Measurements from ENCODE around the gene C16orf54. TPM values are rescaled to one million over a fixed set of nuclear protein-coding genes. Genes with fewer than 3 reads are reported as not detected.
"Not testable (repeated sequence)": the region's sequence is repeated elsewhere in the genome, so short reads cannot be mapped to it uniquely, and the experiment has no call there.

The C16orf54 gene
- polyA plus RNA-seq, 2 donors = 0.33 to 0.55 TPM

GRCh38 chr16:29714972-29715371 is 30.8 kb downstream of the C16orf54 start:
- Histone ChIP-seq H3K27me3 (ENCODE audit: control insufficient read depth in 1 of 2, insufficient read depth in 2 of 2, low read length in 2 of 2) (no peaks in the 10 kb centered on the region), H3K36me3 (ENCODE audit: control insufficient read depth in 2 of 2, insufficient read depth in 2 of 2, low read length in 1 of 2) (no peaks in the 10 kb centered on the region), H3K4me1 (ENCODE audit: control insufficient read depth in 2 of 2, insufficient read depth in 2 of 2, low read length in 1 of 2) (no peaks in the 10 kb centered on the region), H3K4me3 (ENCODE audit: low read depth in 1 of 2, low read length in 2 of 2) (no peak overlapping the region), H3K27ac (ENCODE audit: low read depth in 2 of 2, low read length in 1 of 2) (no peak overlapping the region), H3K9me3 (ENCODE audit: control insufficient read depth in 2 of 2, insufficient read depth in 1 of 2, low read depth in 1 of 2, low read length in 1 of 2) (no peaks in the 10 kb centered on the region)
- WGBS, 2 donors = 23 to 37% methylated on average over 1 of the region's 1 CpG

GRCh38 chr16:29714396-29714795 is 31.4 kb downstream of the C16orf54 start:
- no peaks in the 10 kb centered on the region for H3K36me3 ChIP-seq (ENCODE audit: control insufficient read depth in 2 of 2, insufficient read depth in 2 of 2, low read length in 1 of 2)
- H3K27me3 ChIP-seq (ENCODE audit: control insufficient read depth in 1 of 2, insufficient read depth in 2 of 2, low read length in 2 of 2) = no peaks in the 10 kb centered on the region
- no peaks in the 10 kb centered on the region for H3K9me3 ChIP-seq (ENCODE audit: control insufficient read depth in 2 of 2, insufficient read depth in 1 of 2, low read depth in 1 of 2, low read length in 1 of 2)
- no peaks in the 10 kb centered on the region for H3K4me1 ChIP-seq (ENCODE audit: control insufficient read depth in 2 of 2, insufficient read depth in 2 of 2, low read length in 1 of 2)
- 76 to 88% methylated on average over 2 of the region's 2 CpGs for WGBS, 2 donors
- H3K4me3 ChIP-seq (ENCODE audit: low read depth in 1 of 2, low read length in 2 of 2) = no peak overlapping the region
- no peak overlapping the region for H3K27ac ChIP-seq (ENCODE audit: low read depth in 2 of 2, low read length in 1 of 2)

- H3K9me3 ChIP-seq (ENCODE audit: control insufficient read depth in 2 of 2, insufficient read depth in 1 of 2, low read depth in 1 of 2, low read length in 1 of 2) = no peaks in the 10 kb centered on the region
- H3K27ac ChIP-seq (ENCODE audit: low read depth in 2 of 2, low read length in 1 of 2) = no peak overlapping the region
- H3K36me3 ChIP-seq (ENCODE audit: control insufficient read depth in 2 of 2, insufficient read depth in 2 of 2, low read length in 1 of 2) = no peaks in the 10 kb centered on the region
- no peaks in the 10 kb centered on the region for H3K4me1 ChIP-seq (ENCODE audit: control insufficient read depth in 2 of 2, insufficient read depth in 2 of 2, low read length in 1 of 2)
- H3K4me3 ChIP-seq (ENCODE audit: low read depth in 1 of 2, low read length in 2 of 2) = no peak overlapping the region
- H3K27me3 ChIP-seq (ENCODE audit: control insufficient read depth in 1 of 2, insufficient read depth in 2 of 2, low read length in 2 of 2) = no peaks in the 10 kb centered on the region
- WGBS, 2 donors = 71 to 74% methylated on average over 4 of the region's 4 CpGs
Observed at GRCh38 chr16:29712809-29713208, 33.0 kb downstream of the C16orf54 start.

GRCh38 chr16:29710227-29711219 is 35.3 kb downstream of the C16orf54 start:
- Histone ChIP-seq H3K4me1 (ENCODE audit: control insufficient read depth in 2 of 2, insufficient read depth in 2 of 2, low read length in 1 of 2) (no peaks in the 10 kb centered on the region), H3K9me3 (ENCODE audit: control insufficient read depth in 2 of 2, insufficient read depth in 1 of 2, low read depth in 1 of 2, low read length in 1 of 2) (no peaks in the 10 kb centered on the region), H3K4me3 (ENCODE audit: low read depth in 1 of 2, low read length in 2 of 2) (no peak overlapping the region), H3K27ac (ENCODE audit: low read depth in 2 of 2, low read length in 1 of 2) (no peak overlapping the region), H3K27me3 (ENCODE audit: control insufficient read depth in 1 of 2, insufficient read depth in 2 of 2, low read length in 2 of 2) (no peaks in the 10 kb centered on the region), H3K36me3 (ENCODE audit: control insufficient read depth in 2 of 2, insufficient read depth in 2 of 2, low read length in 1 of 2) (no peaks in the 10 kb centered on the region)
- 47 to 48% methylated on average over 17 of the region's 17 CpGs for WGBS, 2 donors

GRCh38 chr16:29709657-29710056 is 36.1 kb downstream of the C16orf54 start:
- H3K4me1 ChIP-seq (ENCODE audit: control insufficient read depth in 2 of 2, insufficient read depth in 2 of 2, low read length in 1 of 2); H3K9me3 ChIP-seq (ENCODE audit: control insufficient read depth in 2 of 2, insufficient read depth in 1 of 2, low read depth in 1 of 2, low read length in 1 of 2); H3K4me3 ChIP-seq (ENCODE audit: low read depth in 1 of 2, low read length in 2 of 2); H3K27me3 ChIP-seq (ENCODE audit: control insufficient read depth in 1 of 2, insufficient read depth in 2 of 2, low read length in 2 of 2); H3K27ac ChIP-seq (ENCODE audit: low read depth in 2 of 2, low read length in 1 of 2); H3K36me3 ChIP-seq (ENCODE audit: control insufficient read depth in 2 of 2, insufficient read depth in 2 of 2, low read length in 1 of 2): not testable (repeated sequence)
- WGBS, 2 donors = 63 to 69% methylated on average over 6 of the region's 6 CpGs

DNA sequence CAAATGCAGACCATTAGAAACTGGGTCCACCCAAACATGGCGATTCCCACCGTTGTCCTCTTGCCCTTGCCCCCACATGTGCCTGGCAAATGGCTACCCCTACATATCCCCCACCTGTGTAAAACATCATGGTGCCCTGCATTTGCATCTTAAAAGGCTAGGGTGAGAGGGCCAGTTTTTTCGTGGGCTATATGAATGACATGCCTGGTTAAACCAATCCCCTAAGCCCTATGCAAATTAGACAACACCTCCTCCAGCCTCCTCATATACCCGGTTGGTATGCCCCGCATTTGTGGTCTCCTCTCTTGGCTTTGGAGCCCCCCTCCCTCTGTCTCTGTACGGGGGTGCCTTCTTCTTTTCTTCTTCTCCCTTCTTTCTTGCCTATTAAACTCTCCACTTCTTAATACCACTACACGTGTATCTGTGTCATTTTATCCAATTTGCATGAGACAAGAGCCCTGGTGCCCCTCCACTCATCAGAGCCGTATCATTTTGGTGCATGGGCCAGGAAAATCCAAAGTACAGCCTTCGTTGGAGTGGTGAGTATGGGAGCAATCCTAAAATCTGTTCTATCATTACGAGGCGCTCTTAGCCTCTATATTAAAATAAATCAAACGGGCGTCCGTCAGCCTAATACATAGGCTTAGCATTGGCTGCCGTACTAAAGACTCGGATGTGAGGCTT is 36.7 kb downstream of the C16orf54 start:
- no peaks in the 10 kb centered on the region for H3K9me3 ChIP-seq (ENCODE audit: control insufficient read depth in 2 of 2, insufficient read depth in 1 of 2, low read depth in 1 of 2, low read length in 1 of 2)
- H3K27me3 ChIP-seq (ENCODE audit: control insufficient read depth in 1 of 2, insufficient read depth in 2 of 2, low read length in 2 of 2) = no peaks in the 10 kb centered on the region
- no peak overlapping the region for H3K4me3 ChIP-seq (ENCODE audit: low read depth in 1 of 2, low read length in 2 of 2)
- WGBS, 2 donors = 69 to 74% methylated on average over 16 of the region's 16 CpGs
- H3K36me3 ChIP-seq (ENCODE audit: control insufficient read depth in 2 of 2, insufficient read depth in 2 of 2, low read length in 1 of 2) = no peaks in the 10 kb centered on the region
- no peaks in the 10 kb centered on the region for H3K4me1 ChIP-seq (ENCODE audit: control insufficient read depth in 2 of 2, insufficient read depth in 2 of 2, low read length in 1 of 2)
- H3K27ac ChIP-seq (ENCODE audit: low read depth in 2 of 2, low read length in 1 of 2) = no peak overlapping the region

DNA sequence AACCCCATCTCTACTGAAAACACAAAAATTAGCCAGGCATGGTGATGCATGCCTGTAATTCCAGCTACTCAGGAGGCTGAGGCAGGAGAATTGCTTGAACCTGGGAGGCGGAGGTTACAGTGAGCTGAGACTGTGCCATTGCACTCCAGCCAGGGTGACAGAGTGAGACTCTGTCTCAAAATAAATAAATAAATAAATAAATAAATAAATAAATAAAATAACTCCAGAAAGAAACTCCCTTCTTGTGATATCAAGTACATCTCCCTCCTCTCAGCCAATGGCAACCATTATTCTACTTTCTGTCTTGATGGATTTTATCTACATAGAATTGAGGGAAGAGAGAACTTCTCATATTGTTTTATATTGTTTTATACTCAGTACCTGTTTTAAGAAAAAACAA is 38.6 kb downstream of the C16orf54 start:
- not testable (repeated sequence) for H3K27me3 ChIP-seq (ENCODE audit: control insufficient read depth in 1 of 2, insufficient read depth in 2 of 2, low read length in 2 of 2); H3K4me1 ChIP-seq (ENCODE audit: control insufficient read depth in 2 of 2, insufficient read depth in 2 of 2, low read length in 1 of 2); H3K27ac ChIP-seq (ENCODE audit: low read depth in 2 of 2, low read length in 1 of 2); H3K36me3 ChIP-seq (ENCODE audit: control insufficient read depth in 2 of 2, insufficient read depth in 2 of 2, low read length in 1 of 2); H3K9me3 ChIP-seq (ENCODE audit: control insufficient read depth in 2 of 2, insufficient read depth in 1 of 2, low read depth in 1 of 2, low read length in 1 of 2); H3K4me3 ChIP-seq (ENCODE audit: low read depth in 1 of 2, low read length in 2 of 2)
- WGBS, 2 donors = 91 to 100% methylated on average over 1 of the region's 1 CpG

DNA sequence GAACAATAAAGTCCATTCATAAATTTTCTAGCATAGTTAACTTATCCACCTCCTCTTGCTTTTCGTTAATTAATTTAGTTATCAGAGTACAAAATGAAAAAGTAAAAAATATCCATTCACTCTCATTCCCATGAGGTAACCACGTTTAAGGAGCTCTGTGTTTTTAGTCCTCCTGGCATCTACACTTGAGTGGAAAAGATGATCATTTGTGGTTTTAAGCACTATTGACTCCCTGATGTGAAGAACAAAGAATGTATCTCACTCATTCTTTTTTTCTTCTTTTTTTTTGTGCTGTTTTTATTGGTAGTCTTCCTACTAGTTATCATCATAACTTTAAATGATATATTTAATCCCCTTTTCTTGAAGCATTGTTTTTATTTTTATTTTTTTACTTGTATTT is 40.8 kb downstream of the C16orf54 start:
- Histone ChIP-seq H3K27ac (ENCODE audit: low read depth in 2 of 2, low read length in 1 of 2) (no peak overlapping the region), H3K36me3 (ENCODE audit: control insufficient read depth in 2 of 2, insufficient read depth in 2 of 2, low read length in 1 of 2) (no peaks in the 10 kb centered on the region), H3K27me3 (ENCODE audit: control insufficient read depth in 1 of 2, insufficient read depth in 2 of 2, low read length in 2 of 2) (no peaks in the 10 kb centered on the region), H3K9me3 (ENCODE audit: control insufficient read depth in 2 of 2, insufficient read depth in 1 of 2, low read depth in 1 of 2, low read length in 1 of 2) (no peaks in the 10 kb centered on the region), H3K4me3 (ENCODE audit: low read depth in 1 of 2, low read length in 2 of 2) (no peak overlapping the region), H3K4me1 (ENCODE audit: control insufficient read depth in 2 of 2, insufficient read depth in 2 of 2, low read length in 1 of 2) (no peaks in the 10 kb centered on the region)
- WGBS, 2 donors = 61 to 69% methylated on average over 2 of the region's 2 CpGs

DNA sequence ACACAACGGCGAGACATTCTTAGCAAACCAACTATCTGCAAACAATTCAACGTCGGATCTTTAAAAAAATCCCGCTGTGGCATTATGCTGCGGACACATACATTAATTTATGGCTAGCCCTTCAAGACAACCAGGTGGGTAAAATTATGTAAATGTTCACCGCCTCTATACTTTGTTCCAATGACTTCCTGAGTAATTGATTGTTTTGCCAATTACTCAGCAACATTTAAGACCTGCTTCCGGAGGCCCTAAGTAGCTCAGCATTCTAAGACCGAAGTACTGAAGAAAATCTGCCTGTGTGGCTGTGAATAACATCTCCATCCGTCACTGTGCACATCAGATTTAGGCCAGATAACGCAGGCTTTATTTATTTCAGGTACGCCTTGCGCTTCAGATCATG is 43.5 kb downstream of the C16orf54 start:
- no peaks in the 10 kb centered on the region for H3K4me1 ChIP-seq (ENCODE audit: control insufficient read depth in 2 of 2, insufficient read depth in 2 of 2, low read length in 1 of 2)
- no peak overlapping the region for H3K27ac ChIP-seq (ENCODE audit: low read depth in 2 of 2, low read length in 1 of 2)
- no peaks in the 10 kb centered on the region for H3K27me3 ChIP-seq (ENCODE audit: control insufficient read depth in 1 of 2, insufficient read depth in 2 of 2, low read length in 2 of 2)
- 64 to 71% methylated on average over 13 of the region's 13 CpGs for WGBS, 2 donors
- no peaks in the 10 kb centered on the region for H3K36me3 ChIP-seq (ENCODE audit: control insufficient read depth in 2 of 2, insufficient read depth in 2 of 2, low read length in 1 of 2)
- H3K9me3 ChIP-seq (ENCODE audit: control insufficient read depth in 2 of 2, insufficient read depth in 1 of 2, low read depth in 1 of 2, low read length in 1 of 2) = no peaks in the 10 kb centered on the region
- H3K4me3 ChIP-seq (ENCODE audit: low read depth in 1 of 2, low read length in 2 of 2) = no peak overlapping the region

Data from esophagus (tissue), 2 donors.